MM.1S (cell line): ENCODE results near the gene GATAD2B.

Experiments used
- DNase-seq: peaks from one replicate; pipeline ENCODE4 v3.0.0-alpha.2; 2015
- H2AFZ ChIP-seq: fragments of 300-600 bp; sonication (generic); 2 replicates; pipeline ENCODE4 v1.6.0; 2016; ENCODE audit warnings: antibody characterized with exemption, low read length
- H3F3A ChIP-seq: fragments of 300-600 bp; sonication (generic); 2 replicates; pipeline ENCODE4 v1.6.1; 2016; ENCODE audit warnings: mild to moderate bottlenecking, antibody characterized with exemption, low read length, moderate library complexity, mixed read lengths; ENCODE audit not compliant: insufficient read depth
- H3K27ac ChIP-seq: fragments of 300-600 bp; sonication (generic); 2 replicates; pipeline ENCODE4 v1.5.1; 2016; ENCODE audit warnings: mild to moderate bottlenecking, low read length
- H3K27me3 ChIP-seq: fragments of 300-600 bp; sonication (generic); replicated peaks from 2 replicates; pipeline ENCODE4 v1.6.0; 2016; ENCODE audit warnings: low read length; ENCODE audit not compliant: insufficient read depth
- H3K36me3 ChIP-seq: fragments of 300-600 bp; sonication (generic); replicated peaks from 2 replicates; pipeline ENCODE4 v1.6.1; 2016; ENCODE audit warnings: mild to moderate bottlenecking, low read length, mixed read lengths; ENCODE audit not compliant: insufficient read depth
- H3K4me1 ChIP-seq: fragments of 300-600 bp; sonication (generic); 2 replicates; pipeline ENCODE4 v1.6.1; 2016; ENCODE audit warnings: low read length, mixed read lengths
- H3K4me2 ChIP-seq: fragments of 300-600 bp; sonication (generic); 2 replicates; pipeline ENCODE4 v1.6.0; 2016; ENCODE audit warnings: low read depth, low read length
- H3K4me3 ChIP-seq: fragments of 300-600 bp; sonication (generic); 2 replicates; pipeline ENCODE4 v1.5.1; 2016; ENCODE audit warnings: low read length, mixed read lengths
- H3K79me2 ChIP-seq: fragments of 300-600 bp; sonication (generic); 2 replicates; pipeline ENCODE4 v1.6.1; 2016; ENCODE audit warnings: mixed run types, low read length, mixed read lengths
- H3K9ac ChIP-seq: fragments of 300-600 bp; sonication (generic); 2 replicates; pipeline ENCODE4 v1.6.1; 2016; ENCODE audit warnings: low read length, mixed read lengths
- H3K9me2 ChIP-seq: fragments of 300-600 bp; sonication (generic); replicated peaks from 2 replicates; pipeline ENCODE4 v1.6.1; 2016; ENCODE audit warnings: mild to moderate bottlenecking, low read length, mixed read lengths; ENCODE audit not compliant: insufficient read depth
- H3K9me3 ChIP-seq: fragments of 300-600 bp; sonication (generic); replicated peaks from 2 replicates; pipeline ENCODE4 v1.6.1; 2016; ENCODE audit warnings: mild to moderate bottlenecking, low read length, mixed read lengths; ENCODE audit not compliant: insufficient read depth
- H4K20me1 ChIP-seq: fragments of 300-600 bp; sonication (generic); 2 replicates; pipeline ENCODE4 v1.6.1; 2016; ENCODE audit warnings: mild to moderate bottlenecking, low read length, moderate library complexity, mixed read lengths; ENCODE audit not compliant: insufficient read depth
- EZH2 ChIP-seq: fragments of 300-600 bp; sonication (generic); optimal IDR thresholded peaks from 2 replicates; pipeline ENCODE3; 2017; ENCODE audit warnings: low read depth, mild to moderate bottlenecking, antibody characterized with exemption, low read length, mixed read lengths
- EZH2phosphoT487 ChIP-seq: fragments of 300-600 bp; sonication (generic); IDR thresholded peaks from 2 replicates; pipeline ENCODE4 v1.6.1; 2018; ENCODE audit warnings: antibody characterized with exemption, low read length
- TF ChIP-seq, protein P1 (sequence below): fragments of 300-600 bp; sonication (generic); IDR thresholded peaks from 2 replicates; pipeline ENCODE4 v1.5.1; 2016; ENCODE audit warnings: antibody characterized with exemption, low read length, mixed read lengths

The GATAD2B gene

DNA sequence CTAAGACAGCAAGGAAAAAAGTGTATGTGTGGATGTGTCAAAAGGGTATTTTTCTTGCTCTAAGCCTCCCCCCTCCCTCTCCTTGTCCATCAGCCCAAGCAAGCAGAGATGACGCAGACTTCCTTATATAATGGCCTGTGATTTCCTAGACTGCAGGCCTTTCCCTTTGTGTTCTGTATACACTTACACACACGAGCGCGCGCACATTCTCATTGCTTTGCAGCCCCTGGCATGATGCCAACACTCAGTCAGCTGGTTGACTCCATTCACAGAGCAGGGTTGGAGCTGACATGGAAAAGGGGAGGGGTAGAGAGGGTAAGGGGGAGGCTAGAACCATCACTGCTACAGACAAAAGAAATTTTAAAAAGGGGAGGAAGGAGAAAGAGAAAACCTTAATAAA is 41.8 kb downstream of the GATAD2B start:
- Histone ChIP-seq H3K4me1 (no peaks in the 10 kb centered on the region), H3K9me3 (no peaks in the 10 kb centered on the region), H3K27ac (no peak overlapping the region), H4K20me1 (peaks cover 16% of the 10 kb centered on the region), H3F3A (no peaks in the 10 kb centered on the region), H3K27me3 (no peaks in the 10 kb centered on the region), H3K79me2 (peaks cover 90% of the 10 kb centered on the region), H2AFZ (no peak overlapping the region), H3K4me3 (no peak overlapping the region), H3K9me2 (no peaks in the 10 kb centered on the region), H3K9ac (no peak overlapping the region), H3K36me3 (no peaks in the 10 kb centered on the region), H3K4me2 (no peak overlapping the region)
- DNase-seq = no peak
- TF ChIP-seq EZH2phosphoT487 (no peak), EZH2 (no peak)
- TF ChIP-seq, protein P1, sequence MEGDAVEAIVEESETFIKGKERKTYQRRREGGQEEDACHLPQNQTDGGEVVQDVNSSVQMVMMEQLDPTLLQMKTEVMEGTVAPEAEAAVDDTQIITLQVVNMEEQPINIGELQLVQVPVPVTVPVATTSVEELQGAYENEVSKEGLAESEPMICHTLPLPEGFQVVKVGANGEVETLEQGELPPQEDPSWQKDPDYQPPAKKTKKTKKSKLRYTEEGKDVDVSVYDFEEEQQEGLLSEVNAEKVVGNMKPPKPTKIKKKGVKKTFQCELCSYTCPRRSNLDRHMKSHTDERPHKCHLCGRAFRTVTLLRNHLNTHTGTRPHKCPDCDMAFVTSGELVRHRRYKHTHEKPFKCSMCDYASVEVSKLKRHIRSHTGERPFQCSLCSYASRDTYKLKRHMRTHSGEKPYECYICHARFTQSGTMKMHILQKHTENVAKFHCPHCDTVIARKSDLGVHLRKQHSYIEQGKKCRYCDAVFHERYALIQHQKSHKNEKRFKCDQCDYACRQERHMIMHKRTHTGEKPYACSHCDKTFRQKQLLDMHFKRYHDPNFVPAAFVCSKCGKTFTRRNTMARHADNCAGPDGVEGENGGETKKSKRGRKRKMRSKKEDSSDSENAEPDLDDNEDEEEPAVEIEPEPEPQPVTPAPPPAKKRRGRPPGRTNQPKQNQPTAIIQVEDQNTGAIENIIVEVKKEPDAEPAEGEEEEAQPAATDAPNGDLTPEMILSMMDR = no peak

- no peak for DNase-seq
- H2AFZ ChIP-seq = no peak overlapping the region
- H3K79me2 ChIP-seq = peaks cover 91% of the 10 kb centered on the region
- H3K27me3 ChIP-seq = no peaks in the 10 kb centered on the region
- H3F3A ChIP-seq = no peaks in the 10 kb centered on the region
- H3K4me2 ChIP-seq = no peak overlapping the region
- no peaks in the 10 kb centered on the region for H3K9me3 ChIP-seq
- H3K4me1 ChIP-seq = no peaks in the 10 kb centered on the region
- no peak overlapping the region for H3K4me3 ChIP-seq
- H3K9me2 ChIP-seq = no peaks in the 10 kb centered on the region
- H3K27ac ChIP-seq = no peak overlapping the region
- no peak for TF ChIP-seq EZH2
- TF ChIP-seq, protein P1 = no peak
- TF ChIP-seq EZH2phosphoT487 = no peak
- H3K9ac ChIP-seq = no peak overlapping the region
- no peaks in the 10 kb centered on the region for H3K36me3 ChIP-seq
- peaks cover 16% of the 10 kb centered on the region for H4K20me1 ChIP-seq
Measured at GRCh38 chr1:153880024-153880423, 42.7 kb downstream of the GATAD2B start.

- Histone ChIP-seq H3K4me2 (no peak overlapping the region), H3K27ac (no peak overlapping the region), H3K9me2 (no peaks in the 10 kb centered on the region), H3F3A (no peaks in the 10 kb centered on the region), H3K9me3 (no peaks in the 10 kb centered on the region), H2AFZ (no peak overlapping the region), H3K4me1 (no peaks in the 10 kb centered on the region), H4K20me1 (peaks cover 15% of the 10 kb centered on the region; the same call in 1 of the 2 replicates), H3K4me3 (no peak overlapping the region), H3K79me2 (peaks cover 93% of the 10 kb centered on the region), H3K36me3 (no peaks in the 10 kb centered on the region), H3K27me3 (no peaks in the 10 kb centered on the region), H3K9ac (no peak overlapping the region)
- no peak for DNase-seq
- no peak for TF ChIP-seq EZH2phosphoT487
- TF ChIP-seq, protein P1 = no peak
- TF ChIP-seq EZH2 = no peak
Measured at GRCh38 chr1:153877112-153877511, 45.7 kb downstream of the GATAD2B start.
